Measurements from ENCODE around the gene ZNF649. TPM values are rescaled to one million over a fixed set of nuclear protein-coding genes. Genes with fewer than 3 reads are reported as not detected.
"Not testable (repeated sequence)": the region's sequence is repeated elsewhere in the genome, so short reads cannot be mapped to it uniquely, and the experiment has no call there.

The ZNF649 gene
- polyA plus RNA-seq, 1 donor from 2014 or later = 19.8 TPM

DNA sequence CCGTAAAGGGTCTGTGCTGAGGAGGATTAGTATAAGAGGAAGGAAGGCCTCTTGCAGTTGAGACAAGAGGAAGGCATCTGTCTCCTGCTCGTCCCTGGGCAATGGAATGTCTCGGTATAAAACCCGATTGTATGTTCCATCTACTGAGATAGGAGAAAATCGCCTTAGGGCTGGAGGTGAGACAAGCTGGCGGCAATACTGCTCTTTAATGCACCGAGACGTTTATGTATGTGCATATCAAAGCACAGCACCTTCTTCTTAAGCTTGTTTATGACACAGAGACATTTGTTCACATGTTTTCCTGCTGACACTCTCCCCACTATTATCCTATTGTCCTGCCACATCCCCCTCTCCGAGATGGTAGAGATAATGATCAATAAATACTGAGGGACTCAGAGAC lies 1.3 kb upstream of the ZNF649 start:
- not testable (repeated sequence) for H3K4me2 ChIP-seq (ENCODE audit: low read length); H3K36me3 ChIP-seq (ENCODE audit: insufficient read depth, low read length); H3K9ac ChIP-seq (ENCODE audit: low read length); H4K20me1 ChIP-seq (ENCODE audit: insufficient read depth); H3K9me2 ChIP-seq (ENCODE audit: insufficient read depth, low read length); H2AFZ ChIP-seq (ENCODE audit: low read depth, low read length); H3K9me3 ChIP-seq (ENCODE audit: low read length); H3K27ac ChIP-seq (ENCODE audit: low read length); H3K4me3 ChIP-seq (ENCODE audit: low read length); H3F3A ChIP-seq (ENCODE audit: insufficient read depth, low read length, poor library complexity, severe bottlenecking); H3K27me3 ChIP-seq (ENCODE audit: insufficient read depth, low read depth, low read length)
- H3K79me2 ChIP-seq (replicated peaks; ENCODE audit: insufficient read depth, low read length) = peaks cover 35% of the 10 kb centered on the region

DNA sequence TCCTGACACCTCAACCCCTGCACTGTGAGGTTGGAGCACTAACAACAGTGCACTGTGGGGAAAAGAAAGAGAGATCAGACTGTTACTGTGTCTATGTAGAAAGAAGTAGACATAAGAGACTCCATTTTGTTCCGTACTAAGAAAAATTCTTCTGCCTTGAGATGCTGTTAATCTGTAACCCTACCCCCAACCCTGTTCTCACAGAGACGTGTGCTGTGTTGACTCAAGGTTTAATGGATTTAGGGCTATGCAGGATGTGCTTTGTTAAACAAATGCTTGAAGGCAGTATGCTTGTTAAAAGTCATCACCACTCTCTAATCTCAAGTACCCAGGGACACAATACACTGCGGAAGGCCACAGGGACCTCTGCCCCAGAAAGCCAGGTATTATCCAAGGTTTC lies 822 bp upstream of the ZNF649 start:
- H3K27me3 ChIP-seq (ENCODE audit: insufficient read depth, low read depth, low read length); H3K4me2 ChIP-seq (ENCODE audit: low read length); H3F3A ChIP-seq (ENCODE audit: insufficient read depth, low read length, poor library complexity, severe bottlenecking); H3K9me2 ChIP-seq (ENCODE audit: insufficient read depth, low read length); H3K9ac ChIP-seq (ENCODE audit: low read length); H3K4me3 ChIP-seq (ENCODE audit: low read length); H3K36me3 ChIP-seq (ENCODE audit: insufficient read depth, low read length); H2AFZ ChIP-seq (ENCODE audit: low read depth, low read length); H3K9me3 ChIP-seq (ENCODE audit: low read length); H4K20me1 ChIP-seq (ENCODE audit: insufficient read depth); H3K27ac ChIP-seq (ENCODE audit: low read length): not testable (repeated sequence)
- peaks cover 40% of the 10 kb centered on the region for H3K79me2 ChIP-seq (replicated peaks; ENCODE audit: insufficient read depth, low read length)

DNA sequence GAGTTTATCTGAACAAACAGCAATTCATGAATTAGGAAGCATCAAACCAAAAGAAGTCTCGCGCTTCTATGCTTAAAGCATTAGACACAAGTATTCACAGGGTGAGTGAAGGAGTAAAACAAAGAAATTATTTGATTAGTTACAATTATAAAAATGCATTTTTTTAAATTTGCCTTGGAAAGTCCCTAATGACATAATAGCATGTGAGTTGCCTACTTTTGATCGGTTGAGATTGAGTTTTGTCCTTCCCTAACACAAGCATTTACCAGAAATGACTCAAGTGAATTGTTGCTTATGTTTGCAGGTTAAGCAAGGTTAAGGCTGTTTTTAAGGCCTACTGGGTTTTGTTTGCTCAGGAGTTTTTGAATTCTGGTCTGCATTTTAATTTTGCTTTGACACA lies 389 bp upstream of the ZNF649 start:
- H3K27me3 ChIP-seq (ENCODE audit: insufficient read depth, low read depth, low read length) = no peaks in the 10 kb centered on the region
- H3K9me3 ChIP-seq (ENCODE audit: low read length) = peaks cover 5% of the 10 kb centered on the region
- H3K36me3 ChIP-seq (ENCODE audit: insufficient read depth, low read length) = peaks cover 7% of the 10 kb centered on the region
- H3K4me2 ChIP-seq (ENCODE audit: low read length) = no peak overlapping the region
- TF ChIP-seq POLR2AphosphoS5 (IDR thresholded peaks at IDR 0.05) (no peak), EZH2 (IDR thresholded peaks at IDR 0.05; ENCODE audit: borderline replicate concordance, insufficient read depth, low read length, poor library complexity, severe bottlenecking) (no peak), TAF1 (IDR thresholded peaks at IDR 0.05; ENCODE audit: low read depth) (no peak), RAD21 (conservative IDR thresholded peaks at IDR 0.05) (no peak), SMC3 (conservative IDR thresholded peaks at IDR 0.05; ENCODE audit: poor library complexity) (no peak), EP300 (conservative IDR thresholded peaks at IDR 0.05; ENCODE audit: poor library complexity, severe bottlenecking) (no peak), MXI1 (conservative IDR thresholded peaks at IDR 0.05; ENCODE audit: poor library complexity, severe bottlenecking) (no peak)
- TF ChIP-seq, protein P1, sequence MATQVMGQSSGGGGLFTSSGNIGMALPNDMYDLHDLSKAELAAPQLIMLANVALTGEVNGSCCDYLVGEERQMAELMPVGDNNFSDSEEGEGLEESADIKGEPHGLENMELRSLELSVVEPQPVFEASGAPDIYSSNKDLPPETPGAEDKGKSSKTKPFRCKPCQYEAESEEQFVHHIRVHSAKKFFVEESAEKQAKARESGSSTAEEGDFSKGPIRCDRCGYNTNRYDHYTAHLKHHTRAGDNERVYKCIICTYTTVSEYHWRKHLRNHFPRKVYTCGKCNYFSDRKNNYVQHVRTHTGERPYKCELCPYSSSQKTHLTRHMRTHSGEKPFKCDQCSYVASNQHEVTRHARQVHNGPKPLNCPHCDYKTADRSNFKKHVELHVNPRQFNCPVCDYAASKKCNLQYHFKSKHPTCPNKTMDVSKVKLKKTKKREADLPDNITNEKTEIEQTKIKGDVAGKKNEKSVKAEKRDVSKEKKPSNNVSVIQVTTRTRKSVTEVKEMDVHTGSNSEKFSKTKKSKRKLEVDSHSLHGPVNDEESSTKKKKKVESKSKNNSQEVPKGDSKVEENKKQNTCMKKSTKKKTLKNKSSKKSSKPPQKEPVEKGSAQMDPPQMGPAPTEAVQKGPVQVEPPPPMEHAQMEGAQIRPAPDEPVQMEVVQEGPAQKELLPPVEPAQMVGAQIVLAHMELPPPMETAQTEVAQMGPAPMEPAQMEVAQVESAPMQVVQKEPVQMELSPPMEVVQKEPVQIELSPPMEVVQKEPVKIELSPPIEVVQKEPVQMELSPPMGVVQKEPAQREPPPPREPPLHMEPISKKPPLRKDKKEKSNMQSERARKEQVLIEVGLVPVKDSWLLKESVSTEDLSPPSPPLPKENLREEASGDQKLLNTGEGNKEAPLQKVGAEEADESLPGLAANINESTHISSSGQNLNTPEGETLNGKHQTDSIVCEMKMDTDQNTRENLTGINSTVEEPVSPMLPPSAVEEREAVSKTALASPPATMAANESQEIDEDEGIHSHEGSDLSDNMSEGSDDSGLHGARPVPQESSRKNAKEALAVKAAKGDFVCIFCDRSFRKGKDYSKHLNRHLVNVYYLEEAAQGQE (IDR thresholded peaks at IDR 0.05; ENCODE audit: borderline replicate concordance) = no peak
- TF ChIP-seq, protein P2, sequence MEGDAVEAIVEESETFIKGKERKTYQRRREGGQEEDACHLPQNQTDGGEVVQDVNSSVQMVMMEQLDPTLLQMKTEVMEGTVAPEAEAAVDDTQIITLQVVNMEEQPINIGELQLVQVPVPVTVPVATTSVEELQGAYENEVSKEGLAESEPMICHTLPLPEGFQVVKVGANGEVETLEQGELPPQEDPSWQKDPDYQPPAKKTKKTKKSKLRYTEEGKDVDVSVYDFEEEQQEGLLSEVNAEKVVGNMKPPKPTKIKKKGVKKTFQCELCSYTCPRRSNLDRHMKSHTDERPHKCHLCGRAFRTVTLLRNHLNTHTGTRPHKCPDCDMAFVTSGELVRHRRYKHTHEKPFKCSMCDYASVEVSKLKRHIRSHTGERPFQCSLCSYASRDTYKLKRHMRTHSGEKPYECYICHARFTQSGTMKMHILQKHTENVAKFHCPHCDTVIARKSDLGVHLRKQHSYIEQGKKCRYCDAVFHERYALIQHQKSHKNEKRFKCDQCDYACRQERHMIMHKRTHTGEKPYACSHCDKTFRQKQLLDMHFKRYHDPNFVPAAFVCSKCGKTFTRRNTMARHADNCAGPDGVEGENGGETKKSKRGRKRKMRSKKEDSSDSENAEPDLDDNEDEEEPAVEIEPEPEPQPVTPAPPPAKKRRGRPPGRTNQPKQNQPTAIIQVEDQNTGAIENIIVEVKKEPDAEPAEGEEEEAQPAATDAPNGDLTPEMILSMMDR (IDR thresholded peaks at IDR 0.05; ENCODE audit: poor library complexity, severe bottlenecking) = no peak
- H3K79me2 ChIP-seq (replicated peaks; ENCODE audit: insufficient read depth, low read length) = peaks cover 44% of the 10 kb centered on the region
- peak overlapping the region; percentile 86 for H3K27ac ChIP-seq (ENCODE audit: low read length)
- H3K4me3 ChIP-seq (ENCODE audit: low read length) = peak overlapping the region; percentile 78
- H3K9me2 ChIP-seq (ENCODE audit: insufficient read depth, low read length) = no peaks in the 10 kb centered on the region
- H2AFZ ChIP-seq (ENCODE audit: low read depth, low read length) = peak overlapping the region; percentile 80
- peak overlapping the region; percentile 88 for H3K9ac ChIP-seq (ENCODE audit: low read length)
- H3F3A ChIP-seq (ENCODE audit: insufficient read depth, low read length, poor library complexity, severe bottlenecking) = no peaks in the 10 kb centered on the region
- H4K20me1 ChIP-seq (ENCODE audit: insufficient read depth) = no peaks in the 10 kb centered on the region

Data from neural cell (in vitro differentiated cells).